NCI-H187 treated with DMSO at 0.1 percent for 48 hours (cell line): ENCODE data around the gene NAA20.

Experiments used
- DNase-seq: peaks from one replicate; lab custom pipeline; 2025; lab: John Stamatoyannopoulos, UW

Gene NAA20

DNA sequence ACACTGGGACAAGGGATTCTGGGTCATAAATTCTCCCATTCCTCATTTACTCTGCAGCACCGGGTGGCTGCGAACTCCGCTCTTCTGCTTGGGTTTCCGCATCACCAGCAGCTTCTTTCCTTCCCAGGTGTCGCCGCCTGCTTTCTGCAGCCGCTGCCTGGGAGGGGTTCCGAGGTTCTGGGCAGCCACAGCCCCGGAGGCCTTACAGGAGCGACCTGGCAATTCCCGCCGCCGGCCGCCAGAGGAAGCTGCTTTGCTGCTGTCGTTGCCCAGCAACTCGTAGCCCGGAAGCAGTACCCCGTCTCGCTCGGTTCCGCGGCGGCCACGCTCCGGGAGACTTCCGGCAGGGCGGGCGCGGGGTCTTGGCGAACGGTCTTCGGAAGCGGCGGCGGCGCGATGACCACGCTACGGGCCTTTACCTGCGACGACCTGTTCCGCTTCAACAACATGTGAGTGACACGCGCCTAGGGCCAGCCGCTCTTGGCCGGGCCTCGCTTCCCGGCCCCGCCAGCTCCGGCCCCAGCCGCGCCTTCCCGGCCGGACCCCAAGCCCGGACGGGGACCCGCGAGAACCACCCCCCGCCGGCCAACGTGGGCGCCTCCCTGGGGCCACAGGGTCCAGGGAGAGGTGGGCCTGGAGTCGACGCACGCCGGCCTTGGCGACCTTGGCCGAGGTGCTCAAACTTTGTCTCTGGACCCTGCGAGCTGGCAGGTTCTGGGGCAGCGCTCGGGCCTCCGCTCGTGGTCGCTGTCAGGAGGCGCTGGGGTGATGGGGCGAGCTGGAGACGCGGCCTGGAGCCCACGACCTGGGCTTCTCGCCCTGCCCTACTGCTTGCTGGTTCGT lies at the start of gene NAA20:
Gene NAA20 (plus strand): TSS at position 362 of the 843 bp plus-strand sequence. CDS start 35 bp downstream, at position 397.
- no peak for DNase-seq

- no peak for DNase-seq
Measured at GRCh38 chr20:19967445-19967844, 49.7 kb upstream of the NAA20 start.

DNA sequence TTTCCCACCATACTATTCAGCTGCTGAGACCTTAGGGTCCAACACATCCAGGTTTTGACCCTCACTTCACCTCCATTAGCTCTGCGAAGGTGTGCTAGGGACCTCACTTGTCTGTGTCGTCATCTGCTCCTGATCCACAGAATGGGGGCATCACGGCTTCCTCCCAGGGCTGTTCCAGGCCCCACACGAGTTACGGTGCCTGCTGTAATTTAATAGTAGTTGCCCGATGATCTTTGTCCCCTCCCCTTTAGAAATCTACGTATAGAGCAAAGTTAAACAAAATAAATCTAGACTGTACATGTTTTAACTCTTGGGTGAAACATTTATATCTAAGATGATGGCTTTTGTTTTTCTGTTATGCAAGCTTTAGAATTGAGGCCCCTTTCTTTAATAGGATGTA lies 49.1 kb upstream of the NAA20 start:
- DNase-seq: no peak

DNA sequence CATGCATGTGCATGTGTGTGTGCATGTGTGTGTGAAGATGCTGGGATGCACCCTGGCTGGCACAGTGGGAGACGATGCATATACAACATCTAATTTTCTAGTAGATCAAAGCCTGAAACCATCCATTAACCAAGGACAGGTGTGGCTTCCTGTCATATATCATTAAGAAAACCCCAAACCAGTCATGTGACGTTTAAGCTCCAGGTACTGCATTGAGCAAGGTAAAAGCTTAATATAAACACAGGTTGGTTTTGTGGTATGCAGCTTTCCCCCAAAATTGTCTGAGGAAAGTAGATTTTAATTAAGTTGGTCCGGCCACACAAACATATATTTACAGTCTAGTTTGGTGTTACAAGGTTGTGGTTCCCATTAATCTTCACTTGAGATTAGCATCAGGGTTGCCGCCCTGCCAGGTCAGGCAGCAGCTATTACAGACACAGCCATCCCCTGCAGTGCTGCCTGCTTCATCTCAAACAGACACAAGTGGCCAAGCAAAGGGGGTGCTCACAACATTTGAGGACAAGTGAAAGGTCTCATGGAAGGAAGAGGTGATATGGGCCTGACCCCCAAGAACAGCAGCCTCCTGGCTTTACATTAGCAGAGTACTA lies 48.6 kb upstream of the NAA20 start:
- no peak for DNase-seq

DNA sequence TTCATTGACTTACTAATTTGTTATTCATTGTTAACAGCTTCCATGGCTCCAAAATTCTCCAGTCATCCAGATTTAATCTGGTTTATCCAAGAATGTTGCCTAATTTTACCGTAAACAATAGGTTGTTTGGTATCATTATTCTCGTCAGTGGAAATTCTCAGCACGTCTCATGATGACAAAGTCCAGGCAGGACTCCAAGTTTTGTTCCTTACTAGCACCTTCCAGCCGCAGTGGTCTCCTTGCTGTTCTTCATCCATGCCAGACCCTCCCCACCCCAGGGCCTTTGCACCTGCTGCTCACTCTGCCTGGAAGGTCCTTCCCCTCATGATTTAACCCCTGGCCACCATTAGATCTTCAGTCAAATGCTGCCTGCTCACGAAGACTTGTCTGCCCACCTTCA lies 48.1 kb upstream of the NAA20 start:
- DNase-seq: no peak

DNA sequence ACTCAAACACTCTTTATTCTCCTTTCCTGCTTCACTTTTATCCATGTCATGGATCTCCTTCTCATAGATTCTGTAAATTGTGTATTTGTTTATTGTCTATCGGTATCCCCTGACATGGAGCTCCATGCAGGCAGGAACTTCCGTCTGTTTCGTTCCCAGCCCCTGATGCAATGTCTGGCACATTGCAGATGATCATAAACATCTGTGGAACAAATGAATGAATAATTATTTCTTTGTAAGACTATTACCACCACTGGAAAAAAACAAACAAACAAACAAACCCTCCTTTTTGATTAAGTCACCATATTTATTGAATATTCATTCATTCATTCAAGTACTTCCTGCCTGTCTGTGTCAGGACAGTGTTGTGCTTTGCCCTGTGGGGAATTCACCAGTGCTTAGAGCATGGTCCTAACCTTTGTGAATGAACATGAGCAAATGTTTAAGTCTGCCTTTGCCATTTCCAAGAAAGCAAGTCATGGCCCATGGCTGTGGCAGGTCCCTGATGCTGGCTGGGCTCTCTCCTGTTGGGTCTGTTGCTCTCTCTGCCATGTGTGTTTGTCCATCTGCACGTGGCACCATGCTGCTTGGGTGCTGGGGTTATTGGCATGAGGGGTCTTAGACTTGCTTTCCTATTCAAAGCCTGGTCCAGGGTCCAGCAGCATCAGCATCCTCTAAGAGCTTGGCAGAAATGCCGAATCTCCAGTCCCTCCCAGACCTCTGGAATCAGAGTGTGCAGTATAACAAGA lies 47.5 kb upstream of the NAA20 start:
- DNase-seq: no peak

DNA sequence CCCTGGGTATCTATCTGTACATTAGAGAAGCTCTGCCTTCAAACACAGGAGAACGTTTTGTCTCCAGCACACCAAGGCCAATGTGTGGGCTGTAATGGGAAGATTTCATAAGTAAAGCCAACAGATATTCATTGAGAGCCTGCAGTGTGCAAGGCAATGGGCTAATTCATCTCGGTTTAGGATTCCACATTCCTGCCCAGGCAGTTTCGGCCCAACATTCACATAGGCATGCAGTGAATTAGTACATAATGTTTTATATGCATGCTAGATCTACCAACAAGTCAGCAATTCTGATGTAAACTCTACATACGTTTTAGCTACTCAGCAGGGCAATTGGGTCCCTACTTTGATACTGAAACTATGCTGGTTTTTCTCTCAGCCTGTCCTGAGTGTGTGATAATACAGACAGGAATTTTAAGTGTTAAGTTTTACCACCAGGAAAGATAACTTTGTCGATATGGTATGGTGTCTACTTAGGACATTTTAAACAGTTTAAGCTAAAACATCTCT lies 46.9 kb upstream of the NAA20 start:
- no peak for DNase-seq

DNA sequence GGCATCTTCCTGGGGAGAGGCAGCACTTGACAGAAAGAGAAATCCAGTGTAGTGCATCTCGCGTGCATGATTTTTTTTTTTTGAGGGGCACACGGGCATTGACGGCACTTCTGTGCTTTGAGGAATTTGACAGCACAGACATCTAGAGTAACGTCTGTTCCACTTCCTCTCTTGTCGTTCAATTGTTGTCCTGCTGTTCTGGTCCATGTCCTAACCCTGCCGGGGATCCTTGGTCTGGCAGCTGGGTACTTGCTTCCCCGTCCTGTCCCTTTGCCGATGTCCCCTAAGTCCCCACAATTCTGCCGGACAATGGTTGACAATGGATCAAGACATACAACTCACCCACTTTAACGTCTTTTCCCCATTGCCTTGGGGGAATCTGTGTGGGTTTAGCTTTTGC lies 46.0 kb upstream of the NAA20 start:
- DNase-seq: no peak

GRCh38 chr20:19973961-19974629 lies 43.1 kb upstream of the NAA20 start:
- no peak for DNase-seq

- DNase-seq: no peak
Measured at GRCh38 chr20:19974630-19975435, 42.3 kb upstream of the NAA20 start.

DNA sequence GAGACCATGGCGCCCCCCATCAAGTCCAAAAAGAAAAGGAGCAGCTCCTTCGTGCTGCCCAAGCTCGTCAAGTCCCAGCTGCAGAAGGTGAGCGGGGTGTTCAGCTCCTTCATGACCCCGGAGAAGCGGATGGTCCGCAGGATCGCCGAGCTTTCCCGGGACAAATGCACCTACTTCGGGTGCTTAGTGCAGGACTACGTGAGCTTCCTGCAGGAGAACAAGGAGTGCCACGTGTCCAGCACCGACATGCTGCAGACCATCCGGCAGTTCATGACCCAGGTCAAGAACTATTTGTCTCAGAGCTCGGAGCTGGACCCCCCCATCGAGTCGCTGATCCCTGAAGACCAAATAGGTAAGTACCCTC lies 41.7 kb upstream of the NAA20 start:
- DNase-seq: no peak

- DNase-seq: no peak
Measured at GRCh38 chr20:19975901-19976300, 41.3 kb upstream of the NAA20 start.

DNA sequence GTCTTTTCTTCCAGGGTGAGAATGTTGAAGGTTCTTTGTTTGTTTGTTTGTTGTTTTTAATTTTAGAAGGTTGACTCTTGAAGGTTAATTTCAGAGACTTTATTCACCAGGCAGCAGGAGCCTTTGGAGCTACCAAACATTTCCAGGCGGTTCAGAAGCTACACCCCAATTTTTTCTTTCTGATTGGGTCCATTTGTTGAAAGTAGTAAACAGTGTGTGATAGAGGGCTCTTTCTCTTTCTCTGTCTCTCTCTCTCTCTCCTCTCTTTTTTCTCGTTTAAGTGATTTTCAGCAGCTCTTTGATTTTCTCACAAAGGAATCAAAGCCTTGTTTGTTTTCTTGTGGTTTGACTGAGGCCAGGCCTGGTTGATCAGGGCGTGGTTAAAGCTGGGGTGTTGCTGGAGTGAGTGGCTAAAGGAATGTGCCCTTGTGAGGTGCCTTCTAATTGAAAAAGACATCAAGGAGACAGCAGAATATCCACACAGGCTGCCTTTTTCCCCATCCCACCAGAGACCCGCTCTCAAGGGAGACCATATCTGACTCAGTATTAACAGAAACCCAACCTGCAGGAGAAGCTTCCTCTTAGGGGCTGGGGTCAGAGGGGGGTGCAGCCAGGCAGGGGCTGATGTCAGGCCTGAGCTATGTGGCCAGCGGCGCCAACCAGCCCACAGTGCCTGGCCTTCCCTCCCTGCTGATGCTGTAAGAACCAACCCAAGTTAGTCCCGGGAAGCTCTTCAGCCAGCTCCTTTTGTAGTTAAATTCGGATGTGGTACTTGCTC lies 40.4 kb upstream of the NAA20 start:
- no peak for DNase-seq

DNA sequence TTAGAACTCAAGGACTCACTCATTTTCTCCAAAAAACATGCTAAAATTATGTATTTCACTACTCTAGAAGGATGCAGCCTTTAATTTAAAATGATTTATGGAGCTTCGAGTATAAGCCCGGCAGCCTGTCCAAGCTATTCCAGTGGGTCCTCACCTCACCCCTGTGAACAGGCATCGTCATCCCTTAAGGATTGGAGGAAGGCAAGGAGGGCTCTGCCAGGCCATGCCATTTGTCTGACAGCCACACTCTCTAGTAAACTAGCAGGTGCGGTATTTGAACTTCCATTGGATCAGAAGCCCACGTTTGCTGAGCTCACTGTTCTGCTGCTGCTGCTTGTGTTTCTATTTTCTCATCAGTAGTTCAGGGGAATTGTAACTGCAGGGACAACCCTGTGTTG lies 39.8 kb upstream of the NAA20 start:
- no peak for DNase-seq

- DNase-seq: no peak
Measured at GRCh38 chr20:19978511-19979210, 38.5 kb upstream of the NAA20 start.

DNA sequence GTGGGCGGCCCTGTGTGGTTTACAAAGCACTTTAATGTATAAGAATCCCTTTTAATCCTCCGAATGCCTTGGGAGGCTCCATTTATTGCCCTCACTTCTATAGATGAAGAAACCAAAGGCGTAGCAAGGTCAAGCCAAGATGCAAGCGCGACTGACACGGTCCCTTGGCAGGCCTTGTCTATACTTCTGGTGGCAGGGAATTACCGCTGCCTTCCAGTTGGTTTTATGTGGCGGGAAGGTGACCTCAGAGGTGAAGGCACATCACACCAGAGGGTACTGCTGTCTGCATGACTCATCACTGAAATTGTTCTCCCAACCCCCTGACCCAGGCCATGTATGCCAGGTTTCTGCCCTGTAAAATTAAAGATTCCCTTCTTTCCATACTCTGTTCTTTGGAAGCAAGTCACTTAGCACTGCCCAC lies 36.1 kb upstream of the NAA20 start:
- no peak for DNase-seq

GRCh38 chr20:19986419-19986818 lies 30.7 kb upstream of the NAA20 start:
- no peak for DNase-seq

DNA sequence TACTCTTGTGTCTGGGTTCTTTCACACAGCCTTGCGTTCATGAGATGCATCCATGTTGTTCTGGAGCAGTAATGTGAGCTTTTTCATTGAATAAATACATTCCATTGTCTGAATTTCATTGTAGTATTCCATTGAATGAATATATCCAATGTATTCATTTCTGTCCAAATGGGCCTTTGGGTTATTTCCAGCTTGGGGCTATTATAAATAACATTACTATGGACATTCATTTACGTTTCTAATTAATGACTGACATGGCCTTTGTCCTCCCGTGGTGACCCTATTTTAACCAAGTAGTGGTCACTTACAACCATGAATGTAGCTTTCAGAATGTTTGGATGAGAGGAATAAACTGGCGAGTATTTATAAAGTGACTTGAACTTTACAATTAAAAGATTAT lies 30.1 kb upstream of the NAA20 start:
- no peak for DNase-seq

- DNase-seq: no peak
Measured at GRCh38 chr20:19990850-19991249, 26.3 kb upstream of the NAA20 start.

- DNase-seq: no peak
Measured at GRCh38 chr20:19991308-19991707, 25.9 kb upstream of the NAA20 start.
